Sciatic nerve (tissue), 2 donors: ENCODE data around the gene MTERF4. TPM values are rescaled to one million over a fixed set of nuclear protein-coding genes. Genes with fewer than 3 reads are reported as not detected.
A peak's percentile ranks its signal among the peaks of the same experiment; 100 is the strongest.

Experiments used
- ATAC-seq: fragments of 200-7000 bp; cut with Tn5 transposase; one replicate; pipeline ENCODE4 v1.9.1; 2020; ENCODE audit warnings: mild to moderate bottlenecking, moderate library complexity
- DNase-seq: peaks from one replicate; pipeline ENCODE4 v3.0.0-alpha.2; 2020; ENCODE audit warnings: low spot score
- intact Hi-C: fragments of 100-400 bp; cut with DNase I; formaldehyde crosslinking; loops from one replicate; pipeline ENCODE4 v1.14.2; 2022
- total RNA-seq: library from RNA; stranded (reverse); fragmentation: NEBNext Ultra II Directional; extraction: Animal tissue kit (Norgen Biotek cat#: 25700); gene quantifications from one replicate; pipeline ENCODE4 v1.2.1, GENCODE V29; 2021
- donor health status: DM: no; HTN: no; CAD: no.
- donor health status: DM: no; HTN: no; CAD: no.

The MTERF4 gene, protein sequence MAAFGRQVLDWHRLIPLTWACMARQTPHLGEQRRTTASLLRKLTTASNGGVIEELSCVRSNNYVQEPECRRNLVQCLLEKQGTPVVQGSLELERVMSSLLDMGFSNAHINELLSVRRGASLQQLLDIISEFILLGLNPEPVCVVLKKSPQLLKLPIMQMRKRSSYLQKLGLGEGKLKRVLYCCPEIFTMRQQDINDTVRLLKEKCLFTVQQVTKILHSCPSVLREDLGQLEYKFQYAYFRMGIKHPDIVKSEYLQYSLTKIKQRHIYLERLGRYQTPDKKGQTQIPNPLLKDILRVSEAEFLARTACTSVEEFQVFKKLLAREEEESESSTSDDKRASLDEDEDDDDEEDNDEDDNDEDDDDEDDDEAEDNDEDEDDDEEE
- 33.5 TPM for total RNA-seq

DNA sequence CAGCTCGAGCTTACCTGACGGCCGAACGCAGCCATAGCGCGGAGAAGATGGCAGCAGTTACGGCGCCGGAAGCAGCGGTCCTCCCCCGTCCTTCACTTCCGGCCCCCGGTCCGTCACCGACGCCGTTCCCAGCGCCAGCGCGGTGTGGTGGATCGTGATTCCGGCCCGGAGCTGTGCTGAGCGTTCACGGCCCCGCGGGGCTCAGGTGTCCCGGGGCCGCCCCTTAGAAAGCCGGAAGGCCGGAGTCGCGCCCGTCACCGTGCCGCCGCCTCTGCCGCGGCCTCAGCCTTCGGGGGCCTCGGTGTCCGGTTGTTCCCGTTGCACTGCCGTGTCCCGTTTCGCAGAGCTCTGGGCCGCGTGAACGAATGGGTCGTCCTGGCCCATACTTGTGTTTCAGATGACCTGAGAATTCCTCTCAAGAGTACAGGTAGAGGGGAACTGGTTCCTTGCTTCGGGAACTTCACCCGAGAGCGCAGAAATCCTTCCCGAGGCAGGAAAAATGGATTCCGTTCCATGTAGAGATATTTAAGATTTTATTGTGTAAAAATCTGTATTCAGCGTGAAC, at the start of gene MTERF4:
TSS of gene MTERF4 (minus strand) at position 49 of the 565 bp plus-strand sequence. CDS start at position 35, 14 bp downstream.
- DNase-seq (peak; percentile 91), ATAC-seq (peak; percentile 99)
- intact Hi-C loops, result no loop called here

DNA sequence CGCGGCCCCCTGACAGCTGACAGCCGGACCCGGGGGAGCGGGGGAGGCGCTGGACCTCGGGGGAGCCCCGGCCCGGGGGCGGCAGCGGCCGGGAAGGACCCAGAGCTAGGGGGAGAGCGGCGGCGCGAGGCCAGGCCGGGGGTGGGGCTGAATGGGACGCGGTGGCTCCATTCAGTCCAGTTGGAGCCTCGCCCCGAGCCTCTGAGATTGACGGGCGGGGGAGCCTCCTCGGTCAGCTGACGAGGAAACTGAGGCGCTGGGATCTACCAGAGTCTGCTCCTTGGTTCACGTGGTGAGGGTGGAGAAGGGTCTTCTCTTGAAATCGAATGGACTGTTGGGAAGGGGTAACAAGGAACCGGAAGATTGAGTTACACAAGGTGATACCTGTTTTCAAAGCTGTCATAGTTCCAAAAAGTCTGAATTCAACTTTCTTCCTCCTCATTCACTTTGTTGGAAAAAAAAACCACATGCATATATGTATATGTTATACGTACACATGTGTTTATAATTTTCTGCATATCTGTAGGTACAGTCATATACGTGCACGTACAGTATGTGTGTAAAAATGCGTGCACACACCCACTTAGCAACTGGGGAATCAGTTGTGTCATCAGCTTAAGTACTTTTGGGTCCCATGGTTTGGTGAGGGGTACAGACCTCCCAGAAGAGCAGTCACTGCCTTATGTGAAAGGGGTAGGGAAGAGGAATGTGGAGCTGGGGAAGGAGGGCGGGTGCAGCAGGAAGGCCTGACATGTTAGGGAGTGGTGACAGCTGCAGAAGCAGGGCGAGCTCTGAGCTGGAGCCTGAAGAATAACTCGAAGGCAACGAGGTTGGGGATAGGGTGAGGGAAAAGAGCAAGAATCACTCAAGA, 48.8 kb upstream of the MTERF4 start:
- DNase-seq (no peak), ATAC-seq (no peak)
- intact Hi-C loops, result no loop called here

DNA sequence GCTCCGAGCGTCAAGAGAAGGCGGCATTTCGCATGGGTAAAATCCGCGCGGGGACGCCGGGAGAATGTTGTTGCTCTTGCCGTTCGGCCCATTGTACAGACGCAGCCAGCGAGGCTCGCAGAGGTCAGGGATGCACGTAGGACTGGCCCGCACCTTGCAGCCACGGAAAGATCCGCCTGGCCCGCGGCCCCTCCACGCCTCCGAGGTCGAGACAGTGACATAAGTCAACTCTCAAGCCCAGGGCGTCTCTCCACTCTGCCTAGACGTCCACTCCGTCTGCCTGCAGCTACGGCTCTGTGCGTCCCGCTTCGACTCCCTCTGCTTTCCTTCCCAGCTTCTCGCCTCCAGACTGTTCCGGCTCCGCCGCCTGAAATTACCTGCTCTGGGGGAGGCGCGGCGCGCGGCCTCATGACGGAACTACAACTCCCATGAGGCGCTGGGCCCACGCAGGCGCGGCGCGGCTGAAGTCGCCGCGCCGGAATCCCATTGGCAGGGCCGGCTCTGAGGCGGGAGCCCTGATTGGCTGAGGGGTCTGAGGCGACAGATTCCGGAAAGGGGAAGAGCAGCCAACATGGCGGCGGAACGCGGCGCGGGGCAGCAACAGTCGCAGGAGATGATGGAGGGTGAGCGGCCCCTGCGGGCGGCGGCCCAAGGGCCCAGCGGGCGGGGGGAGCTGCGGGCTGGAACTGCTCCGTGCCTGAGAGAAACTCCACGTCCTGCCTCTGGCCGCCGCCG, 48.0 kb upstream of the MTERF4 start, which contains the start of gene PPP1R7:
TSS of gene PPP1R7 (plus strand) at position 543 of the 735 bp plus-strand sequence. CDS start at position 572, 29 bp downstream.
- intact Hi-C loops, result no loop called here
- ATAC-seq (peak; percentile 98), DNase-seq (peak; percentile 96)

DNA sequence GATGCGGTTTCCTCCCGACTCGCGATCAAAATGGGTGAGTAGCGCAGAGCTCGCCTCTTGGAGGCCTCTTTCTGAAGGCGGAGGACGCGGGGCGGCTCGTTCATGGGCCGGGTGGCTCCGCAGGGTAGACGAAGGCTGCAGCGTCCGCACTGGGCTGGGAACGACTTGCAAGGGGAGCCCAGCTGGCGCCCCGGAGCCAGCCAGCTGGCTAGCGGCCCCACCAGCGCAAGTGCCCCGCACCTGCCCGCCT, 47.5 kb upstream of the MTERF4 start:
- intact Hi-C loops, result no loop called here
- DNase-seq, result no peak
- ATAC-seq, result peak; percentile 51

DNA sequence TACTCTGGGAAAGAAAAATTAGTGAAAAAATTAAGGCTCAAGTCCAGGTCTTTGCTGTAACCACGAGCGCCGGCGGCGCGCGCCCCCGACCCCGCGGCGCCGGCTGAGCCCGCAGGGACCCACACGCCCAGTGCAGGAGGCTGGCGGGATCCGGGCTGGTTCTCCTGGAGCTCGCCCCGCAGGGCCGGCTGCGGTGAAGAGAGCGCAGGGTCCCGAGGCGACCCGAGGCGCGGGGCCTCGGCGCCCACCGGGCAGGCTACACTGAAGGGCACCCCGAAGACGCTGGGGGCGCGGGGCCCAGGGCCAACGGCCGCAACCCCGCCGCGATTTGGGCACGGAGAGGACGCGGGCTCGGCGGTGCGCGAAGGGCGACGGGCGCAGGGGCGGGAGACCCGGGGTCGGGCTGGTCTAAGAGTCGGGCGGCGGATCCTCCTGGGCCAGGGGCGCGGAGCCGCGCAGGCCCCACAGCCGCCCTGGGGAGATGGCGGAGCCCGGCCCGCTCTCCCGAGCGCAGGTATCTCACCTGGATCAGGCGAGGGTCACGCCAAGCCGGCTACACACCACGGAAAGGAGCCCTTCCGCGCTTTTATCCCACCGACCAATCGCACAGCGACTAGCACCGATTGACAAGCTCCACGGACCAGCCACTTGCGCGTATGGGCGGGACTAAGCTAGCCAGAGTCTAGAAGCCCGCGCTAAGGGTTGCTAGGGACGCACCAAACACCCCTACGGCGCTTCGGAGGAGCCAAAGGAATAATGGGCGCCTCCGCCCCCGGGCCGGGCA, 47.0 kb upstream of the MTERF4 start, which contains the start of gene PASK:
TSS of gene PASK (minus strand) at position 582 of the 784 bp plus-strand sequence. CDS start 6,440 bp downstream, outside the sequence.
- peak; percentile 97 for ATAC-seq
- DNase-seq, result peak; percentile 95
- intact Hi-C loops, result no loop called here

DNA sequence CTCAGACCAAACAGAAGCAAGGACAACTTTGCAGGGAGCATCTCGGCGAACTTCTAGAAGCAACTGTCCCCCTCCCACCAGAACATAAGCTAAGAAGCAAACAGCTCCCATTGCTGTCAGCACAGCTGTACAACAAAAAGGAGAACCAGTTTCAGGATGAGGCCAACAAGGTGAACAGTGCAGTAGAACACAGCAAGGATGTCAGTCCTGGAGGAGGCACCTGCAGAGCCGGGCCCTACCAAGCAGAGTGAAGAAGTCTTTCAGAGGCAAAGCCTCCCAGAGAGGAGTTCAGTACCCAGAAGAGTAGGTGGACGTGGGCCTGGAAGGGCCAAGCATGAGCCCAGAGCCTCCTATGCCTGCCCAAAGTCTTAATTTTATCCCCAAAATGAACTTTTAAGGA, 46.2 kb upstream of the MTERF4 start:
- DNase-seq, result no peak

DNA sequence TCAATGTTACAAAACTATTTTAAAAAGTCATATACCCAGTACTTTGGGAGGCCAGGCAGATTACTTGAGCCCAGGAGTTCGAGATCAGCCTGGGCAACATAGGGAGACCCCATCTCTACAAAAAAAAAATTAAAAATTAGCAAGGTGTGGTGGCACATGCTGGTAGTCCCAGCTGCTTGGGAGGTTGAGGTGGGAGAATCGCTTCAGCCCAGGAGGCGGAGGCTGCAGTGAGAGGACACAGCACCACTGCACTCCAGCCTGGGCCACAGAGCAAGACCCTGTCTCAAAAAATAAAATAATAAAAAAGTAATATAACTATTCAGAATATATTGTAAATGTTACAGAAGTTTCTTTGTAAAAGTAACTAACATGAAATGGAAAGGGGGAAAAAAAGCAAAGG, 45.2 kb upstream of the MTERF4 start:
- intact Hi-C loops, result no loop called here
- ATAC-seq, result no peak
- no peak for DNase-seq

More for the DNA sequence above, 46.2 kb upstream of the MTERF4 start:
- no peak for ATAC-seq
- intact Hi-C loops, result no loop called here

DNA sequence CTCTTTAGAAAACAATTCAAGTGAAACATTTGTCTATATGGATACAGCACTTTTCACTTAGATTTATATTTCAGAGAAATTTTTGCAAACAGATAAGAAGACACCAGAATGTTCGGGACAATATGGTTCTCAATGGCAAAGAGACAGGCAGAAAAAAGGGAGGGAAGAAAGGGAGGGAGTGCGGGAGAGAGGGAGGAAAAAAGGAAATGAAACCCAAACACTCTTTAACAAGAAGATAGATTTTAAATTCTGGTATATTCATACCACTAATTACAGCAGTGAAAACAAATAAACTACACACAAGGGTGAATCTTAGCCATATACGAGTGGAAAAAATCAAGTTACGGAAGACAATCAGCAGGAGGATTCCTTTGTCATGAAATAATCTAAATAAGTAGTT, 44.2 kb upstream of the MTERF4 start:
- no peak for DNase-seq
- intact Hi-C loops, result no loop called here
- ATAC-seq, result no peak

DNA sequence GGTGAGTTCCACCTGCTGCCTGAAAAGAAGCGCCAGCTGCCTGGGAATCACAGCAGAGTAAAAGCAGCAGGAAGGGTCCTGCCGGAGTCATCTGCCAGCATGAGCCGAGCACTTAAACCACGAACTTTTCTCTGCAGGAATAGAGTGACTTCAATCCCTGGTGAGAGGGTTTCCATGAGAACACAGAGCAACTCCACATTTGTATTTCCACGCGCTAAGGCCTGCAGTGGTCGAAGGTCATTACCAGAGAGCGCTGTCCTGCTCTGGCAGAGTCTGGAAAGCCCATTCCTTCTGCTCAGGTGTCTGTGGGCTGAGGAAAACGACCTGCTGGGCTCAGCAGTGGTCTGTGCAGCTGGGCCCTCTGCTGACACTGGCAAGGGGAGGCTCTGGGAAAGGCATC, 40.5 kb upstream of the MTERF4 start:
- no peak for DNase-seq
- intact Hi-C loops, result loop anchor here (5.0 kb wide), 1 partner anchor 370 kb away; no protein-coding TSS in a partner anchor
- ATAC-seq, result no peak

DNA sequence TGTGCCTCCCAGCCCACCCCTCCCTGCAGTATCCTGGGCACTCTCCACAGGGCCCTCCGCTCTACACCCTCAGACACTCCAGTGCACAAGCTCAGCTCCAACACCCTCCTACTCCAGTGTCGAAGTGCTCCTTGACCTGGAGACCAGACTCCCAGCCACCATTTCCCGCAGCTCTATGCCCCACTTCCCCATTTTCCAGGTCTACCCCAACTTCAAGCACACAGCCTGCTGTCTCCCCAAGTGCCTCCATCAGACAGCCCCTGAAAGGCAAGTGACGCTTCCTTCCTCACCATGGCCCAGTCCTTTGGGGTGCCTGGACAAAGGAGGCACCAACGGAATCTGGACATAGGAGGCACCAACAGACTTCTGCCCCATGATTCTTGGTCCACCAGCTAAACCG, 40.0 kb upstream of the MTERF4 start:
- DNase-seq (no peak), ATAC-seq (no peak)
- intact Hi-C loops, result loop anchor here (5.0 kb wide), 1 partner anchor 370 kb away; no protein-coding TSS in a partner anchor

DNA sequence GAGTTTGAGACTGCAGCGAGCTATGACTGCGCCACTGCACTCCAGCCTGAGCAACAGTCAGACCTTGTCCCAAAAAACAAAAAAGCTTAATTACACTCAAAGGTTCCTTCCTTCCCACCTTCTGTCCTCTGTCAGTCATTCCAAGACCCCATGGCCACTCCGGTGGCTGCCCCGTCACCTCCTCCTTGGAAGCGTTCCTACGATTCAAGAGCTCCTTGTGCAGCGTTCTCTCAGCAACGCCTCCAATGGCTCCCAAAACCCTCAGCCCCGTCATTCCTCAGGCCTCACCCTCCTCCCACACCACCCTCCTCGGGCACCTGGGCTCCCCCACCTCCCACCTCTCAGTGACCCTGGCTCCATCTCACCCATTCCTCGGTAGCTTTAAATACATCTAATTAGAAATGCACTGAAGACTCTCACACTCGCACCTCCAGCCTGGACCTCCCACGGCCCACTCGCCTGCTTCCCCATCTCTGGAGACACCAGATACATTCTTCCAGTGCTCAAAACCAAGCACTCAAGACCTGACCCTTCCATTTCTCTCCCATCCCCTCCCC, 39.2 kb upstream of the MTERF4 start:
- ATAC-seq (no peak), DNase-seq (peak; percentile 33)
- intact Hi-C loops, result loop anchor here (5.0 kb wide), 1 partner anchor 371 kb away; no protein-coding TSS in a partner anchor

DNA sequence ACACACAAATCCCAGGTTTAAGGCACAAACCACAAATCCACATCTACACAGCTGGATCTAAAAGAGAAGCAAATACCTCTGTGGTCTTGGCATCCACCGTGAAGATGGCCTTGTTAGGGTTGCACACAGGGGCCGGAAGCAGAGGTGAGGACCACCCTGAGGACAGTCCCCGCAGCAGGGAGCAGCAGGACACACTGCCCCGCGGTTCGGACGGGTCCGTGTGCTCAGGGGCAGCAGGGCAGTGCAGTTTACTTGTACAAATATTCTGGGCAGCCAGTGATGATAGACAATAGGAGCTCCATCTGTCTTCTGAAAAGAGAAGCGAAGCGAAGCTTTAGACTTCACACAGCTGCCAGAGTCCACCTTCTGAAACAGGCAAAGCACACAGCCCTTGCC, 38.4 kb upstream of the MTERF4 start:
- no peak for ATAC-seq
- peak; percentile 17 for DNase-seq
- intact Hi-C loops, result loop anchor here (5.0 kb wide), 1 partner anchor 372 kb away; no protein-coding TSS in a partner anchor

DNA sequence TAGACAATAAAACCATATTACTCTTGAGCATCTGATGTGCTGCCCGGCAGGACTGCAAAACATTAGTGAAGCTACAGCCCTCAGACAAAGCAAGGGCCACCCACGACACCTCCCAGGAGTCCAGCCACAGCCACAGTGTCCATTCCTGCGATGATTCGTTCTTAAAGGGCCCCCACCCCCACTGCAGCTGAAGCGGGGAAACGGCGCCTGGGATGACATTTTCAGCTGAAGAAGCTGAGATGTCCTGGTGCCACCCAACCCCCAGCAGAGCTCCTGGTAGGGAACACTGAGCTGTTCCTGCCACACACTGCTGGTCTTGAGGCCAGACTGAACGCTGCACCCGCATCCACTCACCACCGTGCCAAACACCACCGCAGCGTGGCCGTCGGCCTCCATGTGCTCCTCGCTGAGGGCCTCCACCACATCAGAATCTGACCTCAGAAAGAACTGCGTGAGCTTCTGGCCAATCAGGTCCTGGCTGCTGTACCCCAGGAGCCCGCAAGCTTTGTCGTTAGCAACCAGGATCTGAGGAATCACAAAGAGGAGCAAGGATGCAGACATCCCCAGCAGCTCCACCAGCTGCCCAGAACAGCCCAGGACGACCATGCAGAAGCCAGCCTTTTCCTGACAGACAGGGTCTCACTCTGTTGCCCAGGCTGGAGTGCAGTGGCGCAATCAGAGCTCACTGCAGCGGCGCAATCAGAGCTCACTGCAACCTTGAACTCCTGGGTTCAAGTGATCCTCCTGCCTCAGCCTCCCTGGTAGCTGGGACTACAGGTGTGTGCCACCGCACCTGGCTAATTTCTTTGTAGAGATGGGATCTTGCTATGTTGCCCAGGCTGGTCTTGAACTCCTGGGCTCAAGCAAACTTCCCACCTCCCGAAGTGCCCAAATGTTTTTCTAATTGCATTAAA, 37.7 kb upstream of the MTERF4 start:
- DNase-seq (no peak), ATAC-seq (no peak)
- intact Hi-C loops, result loop anchor here (5.0 kb wide), 1 partner anchor 373 kb away; no protein-coding TSS in a partner anchor

DNA sequence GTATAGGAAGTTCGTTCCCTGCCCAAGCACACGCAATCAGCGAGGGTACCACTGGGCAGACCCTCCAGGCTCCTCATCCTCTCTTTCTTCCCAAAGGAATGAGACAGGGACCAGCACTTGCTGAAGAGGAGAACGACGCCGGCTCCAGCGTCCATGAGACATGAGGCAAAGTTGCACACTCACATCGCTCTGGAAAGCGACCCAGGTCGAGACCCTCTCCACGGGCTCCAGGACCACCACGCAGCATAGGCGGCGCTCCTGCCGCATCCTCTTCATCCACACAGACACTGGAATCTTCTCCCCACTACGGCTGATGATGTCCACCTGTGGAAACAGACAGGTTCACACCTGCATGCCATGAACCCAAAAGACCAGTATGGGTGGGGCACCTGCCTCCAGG, 36.4 kb upstream of the MTERF4 start:
- ATAC-seq (no peak), DNase-seq (peak; percentile 50)
- intact Hi-C loops, result no loop called here

DNA sequence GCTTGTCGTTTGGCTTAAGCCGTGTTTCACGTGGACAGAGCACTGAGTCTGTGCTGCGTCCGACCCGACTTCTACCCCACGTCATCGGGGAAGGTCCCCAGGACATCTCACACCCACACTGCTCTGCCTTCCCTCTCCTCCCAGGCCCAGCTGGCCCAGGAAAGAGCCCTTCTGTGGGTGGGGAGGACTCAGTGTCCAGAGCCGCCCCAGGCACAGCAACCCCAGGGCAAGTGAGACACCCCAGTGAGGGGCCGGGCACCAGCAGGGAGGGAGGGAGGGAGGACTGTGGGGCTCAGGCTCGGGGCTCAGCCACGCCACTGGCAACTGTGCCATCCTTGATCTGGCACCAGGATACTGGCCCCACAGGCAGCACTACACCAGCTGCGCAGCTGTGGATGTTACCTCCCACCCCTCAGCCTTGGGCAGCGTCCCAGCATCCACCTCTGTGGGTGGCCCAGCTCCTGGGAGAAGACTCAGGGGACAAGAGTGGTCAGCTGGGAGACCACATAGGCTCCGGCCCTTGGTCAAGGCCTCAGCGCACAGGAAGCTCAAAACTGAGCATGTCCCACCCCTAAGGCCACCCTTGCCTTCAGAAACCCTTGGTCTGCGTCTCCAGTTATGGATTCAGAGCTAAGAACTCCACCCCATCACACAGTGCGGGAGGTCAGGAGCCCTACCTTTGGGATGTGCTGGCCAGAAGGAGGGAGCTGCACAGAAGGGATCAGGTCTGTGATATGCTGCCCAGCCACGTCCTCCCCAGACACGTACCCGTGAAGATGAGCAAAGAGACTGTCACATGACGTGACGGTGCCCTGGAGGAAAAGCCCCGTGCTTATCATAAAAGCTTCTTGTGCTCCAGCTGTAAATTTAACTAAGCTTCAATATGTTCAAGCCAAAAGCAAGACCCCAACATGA, 35.4 kb upstream of the MTERF4 start:
- intact Hi-C loops, result no loop called here
- no peak for ATAC-seq
- DNase-seq, result peak; percentile 50
